Cerebellar nuclear complex (tissue), 1 donor: ENCODE data around the gene ITSN1.
"Not testable (repeated sequence)": the region's sequence is repeated elsewhere in the genome, so short reads cannot be mapped to it uniquely, and the experiment has no call there.

ENCODE experiments used
- DNase-seq, 2 experiments: peaks; one replicate each; lab custom pipeline; 2025; lab: John Stamatoyannopoulos, UW

ITSN1 gene

DNA sequence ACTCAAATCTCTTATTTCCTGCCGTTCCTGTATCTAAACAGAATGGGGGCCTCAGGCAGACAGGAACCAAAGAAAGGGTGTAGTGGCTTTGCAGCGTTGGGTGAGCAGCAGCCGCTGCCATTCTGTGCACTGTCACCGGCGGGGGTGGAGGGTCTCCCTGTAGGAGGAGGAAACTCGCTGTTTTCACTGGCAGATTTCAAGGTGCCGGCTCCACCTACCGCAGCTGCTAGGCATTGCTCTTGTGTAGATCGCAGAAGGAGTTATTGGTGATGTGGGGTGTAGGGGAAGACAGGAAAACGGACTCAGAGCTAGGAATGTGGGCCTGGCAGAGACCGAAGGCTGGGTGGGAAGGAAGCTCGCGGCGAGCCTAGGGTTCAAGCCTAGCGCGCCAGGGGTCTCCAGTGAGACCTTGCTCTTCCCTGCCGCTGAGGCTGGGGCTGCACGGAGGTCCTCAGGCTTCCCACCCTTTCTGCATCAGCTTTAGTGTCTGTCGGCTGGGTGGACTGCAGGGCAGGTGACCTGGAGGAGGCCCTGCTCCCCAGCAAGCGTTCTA lies 252.5 kb downstream of the ITSN1 start:
- no peak for DNase-seq

DNA sequence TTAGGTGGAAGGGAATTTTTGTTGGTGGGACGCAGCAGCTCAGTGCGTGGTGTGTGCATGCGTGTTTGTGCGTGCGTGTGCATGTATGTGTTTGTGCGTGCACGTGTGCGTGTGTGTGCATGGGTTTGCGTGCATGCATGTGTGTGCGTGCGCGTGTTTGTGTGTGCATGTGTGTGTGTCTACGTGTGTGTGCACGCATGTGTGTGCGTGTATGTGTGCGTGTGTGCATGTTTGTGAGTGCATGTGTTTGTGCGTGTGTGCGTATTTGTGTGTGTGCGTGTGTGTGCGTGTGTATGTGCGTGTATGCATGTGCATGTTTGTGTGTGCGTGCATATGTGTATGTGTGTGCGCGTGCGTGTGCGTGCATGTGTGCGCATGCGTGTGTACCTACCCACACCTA lies 253.1 kb downstream of the ITSN1 start:
- DNase-seq = no peak

DNA sequence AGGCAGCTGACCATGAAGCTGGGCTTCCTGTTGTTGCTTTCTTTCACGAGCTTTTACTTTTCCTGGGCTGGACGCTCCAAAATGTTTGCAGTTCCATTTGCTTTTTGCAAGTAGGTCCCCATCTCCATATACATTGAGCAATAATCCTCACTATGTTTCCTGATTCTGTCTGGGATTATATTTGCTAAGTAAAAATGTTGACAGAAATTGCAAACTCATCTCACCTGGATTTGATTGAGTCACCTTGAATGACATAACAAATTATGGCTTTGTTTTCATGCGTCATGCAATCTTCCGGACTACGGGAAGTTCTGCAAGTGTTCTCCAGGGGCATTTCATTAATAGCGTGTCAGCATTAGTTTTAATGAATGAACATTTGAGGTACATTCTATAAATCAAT lies 254.4 kb downstream of the ITSN1 start:
- no peak for DNase-seq

DNA sequence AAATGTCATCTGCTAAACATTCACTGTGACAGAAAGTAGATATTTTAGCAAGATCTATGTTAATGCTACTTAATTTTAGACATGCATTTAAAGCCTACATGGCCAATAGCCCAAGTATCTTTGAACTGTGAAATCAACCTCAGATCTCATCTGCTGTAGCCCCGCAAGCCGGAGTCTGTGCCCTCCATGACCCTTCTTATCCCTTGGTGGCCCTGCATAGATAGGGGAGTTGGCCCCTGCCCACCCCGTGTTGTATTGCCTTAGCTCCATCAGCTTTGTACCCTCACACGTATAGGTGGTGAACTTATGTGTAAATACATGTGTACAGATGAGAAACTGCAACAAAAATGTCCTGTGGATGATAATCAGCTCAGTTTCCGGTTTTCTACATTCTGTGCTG lies 254.8 kb downstream of the ITSN1 start:
- no peak for DNase-seq

DNA sequence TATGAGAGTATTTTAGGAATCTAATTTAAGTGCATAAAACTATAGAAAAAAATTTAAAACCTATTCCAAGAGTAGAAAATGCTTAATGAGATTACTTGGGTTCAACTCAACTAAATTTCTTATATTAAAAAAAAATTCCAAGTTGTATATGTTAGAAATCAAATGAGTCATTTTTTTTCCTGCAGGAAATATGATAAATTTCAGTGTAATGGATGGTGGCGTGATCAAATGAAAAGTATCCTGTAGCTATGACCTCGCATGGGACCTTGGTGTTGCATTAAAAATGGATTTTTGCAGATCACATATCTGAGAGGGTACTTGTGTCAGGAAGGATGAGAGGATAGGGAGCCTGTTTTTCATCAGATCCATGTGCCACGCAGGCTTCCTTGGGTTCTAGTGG lies 255.4 kb downstream of the ITSN1 start:
- DNase-seq = no peak

DNA sequence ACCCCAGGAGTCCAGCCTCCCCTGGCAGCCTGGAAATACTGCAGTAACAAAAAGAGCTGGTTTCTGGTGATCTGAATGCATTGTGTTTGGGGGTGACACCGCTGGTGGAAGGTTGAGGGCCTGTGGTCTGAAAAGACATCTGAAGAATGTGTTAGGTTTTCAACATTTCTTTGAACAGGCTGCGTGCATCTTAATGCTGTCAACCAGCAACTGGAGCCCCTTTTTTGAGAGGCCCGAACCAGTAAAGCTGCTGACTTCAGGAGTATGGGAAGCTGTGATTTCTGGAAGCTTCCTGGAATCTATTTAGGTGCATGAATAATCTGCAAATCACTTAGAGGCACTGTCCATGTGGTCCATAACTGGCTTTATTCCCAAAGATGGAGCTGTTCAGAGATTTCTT lies 256.3 kb downstream of the ITSN1 start:
- no peak for DNase-seq

DNA sequence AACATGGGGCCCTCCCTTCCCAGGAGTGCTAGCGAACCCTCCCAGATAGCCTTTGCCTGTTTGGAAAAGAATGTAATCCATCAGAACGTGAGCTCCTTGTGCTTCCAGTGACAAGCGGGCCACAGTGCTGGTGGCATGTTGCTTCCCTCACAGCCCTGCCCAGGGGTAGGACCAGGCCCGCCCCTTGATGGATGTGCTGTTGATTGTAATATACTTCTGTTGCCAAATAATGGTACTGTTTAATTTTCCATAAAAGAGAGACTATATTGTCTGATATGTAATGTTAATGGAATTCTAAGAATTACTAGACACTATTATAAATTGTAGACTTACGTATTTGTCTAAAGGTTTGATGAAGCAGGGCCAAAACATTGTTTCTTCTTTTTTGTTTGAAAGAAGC lies 256.9 kb downstream of the ITSN1 start:
- DNase-seq = no peak

DNA sequence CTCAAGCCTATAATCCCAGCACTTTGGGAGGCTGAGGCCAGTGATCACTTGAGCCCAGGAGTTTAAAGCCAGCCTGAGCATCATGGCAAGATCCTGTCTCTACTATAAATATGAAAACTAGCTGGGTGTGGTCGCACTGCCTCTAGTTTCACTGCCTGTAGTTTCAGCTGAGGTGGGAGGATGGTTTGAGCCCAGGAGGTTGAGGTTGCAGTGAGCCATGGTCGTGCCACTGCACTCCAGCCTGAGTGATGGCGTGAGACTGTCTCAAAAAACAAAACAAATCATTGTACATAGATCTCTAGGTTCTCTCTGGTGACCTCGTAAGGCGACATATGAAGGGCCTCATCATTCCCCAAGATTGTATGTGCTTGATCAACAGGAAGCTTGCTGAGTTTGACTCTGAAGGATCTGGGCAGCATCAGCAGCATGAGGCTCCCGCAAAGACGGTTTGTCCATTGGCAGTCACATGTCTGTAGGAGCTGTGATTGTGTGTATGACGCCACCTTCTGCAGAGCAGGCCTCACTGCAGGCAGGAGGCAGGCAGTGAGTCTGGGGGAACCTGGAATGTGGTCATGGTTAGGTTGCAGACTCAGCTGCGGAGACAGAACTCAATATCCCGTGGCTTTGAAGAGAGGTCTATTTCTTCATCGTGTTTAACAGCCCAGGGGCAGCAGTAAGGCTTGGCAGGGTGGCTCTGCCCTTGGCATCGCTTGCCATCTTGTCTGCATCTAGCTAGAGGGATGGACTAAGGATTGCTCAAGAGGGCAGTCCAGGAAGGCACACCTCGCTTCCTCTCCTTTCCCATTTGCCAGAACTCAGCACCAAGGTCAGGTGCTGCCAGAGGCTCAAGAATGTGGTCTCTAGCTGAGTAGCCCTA lies 259.3 kb downstream of the ITSN1 start:
- no peak for DNase-seq

DNA sequence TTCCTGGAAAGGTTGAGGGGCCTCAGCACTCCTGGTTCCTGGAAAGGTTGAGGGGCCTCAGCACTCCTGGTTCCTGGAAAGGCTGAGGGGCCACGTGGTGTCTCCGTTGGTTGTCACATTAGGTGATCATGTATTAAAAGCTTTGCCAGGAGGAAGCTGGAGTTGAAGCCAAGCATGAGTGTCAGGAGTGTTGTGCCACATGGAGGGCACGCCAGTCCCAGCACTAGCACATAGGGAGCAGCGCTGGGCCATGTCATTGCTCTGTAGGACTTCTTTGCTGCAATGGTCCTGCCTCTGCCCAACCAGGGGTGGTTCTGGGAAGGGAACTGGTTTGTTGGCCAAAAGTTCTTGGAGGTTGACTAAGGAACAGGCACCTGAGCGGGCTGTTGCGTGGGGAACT lies 260.0 kb downstream of the ITSN1 start:
- no peak for DNase-seq

DNA sequence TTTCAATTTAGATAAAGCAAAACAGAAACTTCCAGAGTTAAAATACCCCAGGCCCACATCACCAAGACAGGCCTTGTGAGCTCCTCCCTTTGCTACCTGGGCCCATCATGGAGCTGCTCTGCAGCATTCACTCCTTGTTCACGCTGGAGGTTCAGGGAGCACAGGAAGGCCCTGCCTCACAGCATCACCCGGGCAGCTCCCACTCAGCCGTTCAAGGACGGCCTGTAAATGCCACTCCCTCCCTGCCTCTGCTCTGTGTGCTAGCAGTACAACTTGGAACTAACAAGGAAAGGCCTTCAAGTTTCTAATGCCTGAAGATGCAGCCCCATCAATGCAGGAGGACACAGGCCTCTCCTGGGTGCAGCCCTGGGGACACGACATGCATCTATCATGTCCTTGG lies 261.7 kb downstream of the ITSN1 start:
- DNase-seq = no peak

DNA sequence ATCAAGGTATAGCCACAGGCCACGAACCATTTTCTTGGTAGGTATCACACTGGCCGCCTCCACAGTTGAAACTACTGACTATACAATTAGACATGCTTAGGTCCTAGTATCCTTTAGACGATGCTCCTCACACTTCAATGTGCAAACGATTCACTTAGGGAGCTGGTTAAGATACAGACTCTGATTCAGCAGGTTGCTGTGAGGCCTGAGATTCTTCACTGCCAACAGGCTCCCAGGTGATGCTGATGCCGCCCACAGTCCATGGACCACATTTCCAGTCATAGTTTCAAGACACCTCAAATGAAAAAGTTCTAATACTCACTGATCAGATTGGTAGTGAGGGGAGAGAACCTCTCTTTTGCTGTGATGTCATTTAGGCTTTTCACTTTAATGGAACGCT lies 266.5 kb downstream of the ITSN1 start:
- DNase-seq = no peak

DNA sequence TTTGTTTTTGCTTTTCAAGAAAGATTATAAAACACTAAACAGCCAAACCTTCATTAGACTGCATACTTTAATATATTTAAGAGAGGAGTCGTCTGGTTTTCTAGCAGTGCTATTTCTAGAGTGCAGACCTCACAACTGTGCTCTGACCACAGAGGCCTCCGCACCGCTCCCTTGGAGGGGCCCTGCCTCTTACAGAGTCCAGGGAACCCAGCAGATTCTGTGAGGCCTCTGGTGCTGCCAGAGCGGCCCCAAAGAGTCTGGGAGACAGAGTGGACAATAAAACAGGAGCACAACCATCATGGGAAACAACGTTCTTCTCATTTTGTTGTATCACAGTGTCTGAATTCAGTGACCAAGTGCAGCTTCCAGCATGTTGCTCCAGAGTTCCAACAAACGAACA lies 267.5 kb downstream of the ITSN1 start:
- DNase-seq = no peak

DNA sequence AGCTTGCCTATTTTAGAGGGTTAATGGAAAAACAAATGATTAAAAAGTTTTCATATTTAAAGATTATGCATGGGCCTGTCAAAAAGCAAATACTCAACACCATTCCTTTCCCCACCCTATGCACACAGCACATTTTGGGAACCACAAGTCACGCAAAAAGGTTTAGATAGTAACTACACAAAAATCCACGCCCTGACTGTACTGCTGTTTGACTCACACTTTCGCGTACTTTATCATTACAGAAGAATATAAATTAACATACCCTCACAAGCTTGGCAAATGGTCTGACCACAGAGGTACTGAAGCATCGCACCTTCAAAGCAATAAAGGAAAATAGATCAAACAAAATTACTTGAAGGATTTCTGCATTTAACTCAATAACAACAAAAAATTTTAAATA lies 271.9 kb downstream of the ITSN1 start:
- no peak for DNase-seq

DNA sequence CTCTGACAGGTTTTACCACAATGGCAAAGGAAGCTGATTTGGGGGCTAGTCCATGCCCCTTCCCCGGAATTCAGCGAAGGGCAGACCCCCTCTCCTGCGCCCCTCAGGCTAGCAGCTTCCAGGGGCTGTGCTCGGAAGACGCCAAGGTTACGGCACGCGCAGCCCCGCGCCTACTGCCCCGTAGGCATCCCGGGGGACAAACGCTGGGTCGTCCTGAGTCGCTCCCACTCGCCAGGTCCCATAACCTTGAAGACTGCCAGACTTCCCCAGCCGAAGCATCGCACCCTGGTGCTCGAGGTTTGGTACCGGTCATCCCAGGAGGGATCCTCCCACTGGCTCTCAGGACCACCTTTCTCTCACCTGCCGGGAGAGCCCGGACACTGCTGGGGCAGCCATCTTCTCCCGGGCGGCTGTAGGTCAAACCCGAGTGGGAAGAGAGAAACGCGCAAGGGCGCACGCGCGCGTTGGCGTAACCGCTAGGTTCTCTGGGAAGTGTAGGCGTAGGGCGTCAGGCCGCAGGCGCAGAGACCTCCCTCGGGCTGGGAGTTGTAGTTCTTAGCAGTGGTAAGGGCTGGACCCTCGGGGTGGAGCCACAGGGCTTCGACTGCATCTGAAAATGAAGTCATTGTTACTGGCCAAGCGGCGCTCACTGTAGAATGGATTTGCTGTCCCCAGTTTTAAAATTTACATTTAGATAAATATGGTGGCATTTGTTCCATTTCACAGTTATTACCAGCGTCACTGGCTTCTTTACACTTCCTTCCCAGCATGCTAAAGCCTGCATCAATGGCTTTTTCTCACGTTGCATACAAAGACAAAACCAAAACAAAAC lies 273.3 kb downstream of the ITSN1 start, which contains the start of gene ATP5PO:
TSS of gene ATP5PO (minus strand) at position 437 of the 832 bp plus-strand sequence. CDS start at position 396, 41 bp downstream.
- DNase-seq = peak; percentile 86 to 97

DNA sequence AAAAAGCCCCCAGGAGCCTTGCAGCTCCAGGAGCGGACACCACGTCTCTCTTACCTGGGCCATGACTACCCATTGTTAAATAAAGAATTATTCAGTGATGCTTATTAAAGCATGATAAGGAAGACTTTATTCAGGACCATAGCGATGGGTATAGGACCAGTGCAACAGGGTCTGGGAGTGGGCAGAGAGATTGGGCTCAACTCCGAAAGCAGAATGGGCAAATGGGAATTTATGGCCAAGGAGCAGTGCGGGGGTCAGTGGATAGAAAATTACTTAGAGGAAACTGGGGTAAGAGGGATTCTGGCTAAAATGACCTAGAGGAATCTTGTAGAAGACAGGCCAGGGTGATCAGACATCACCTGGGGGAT lies 273.9 kb downstream of the ITSN1 start:
- no peak for DNase-seq

DNA sequence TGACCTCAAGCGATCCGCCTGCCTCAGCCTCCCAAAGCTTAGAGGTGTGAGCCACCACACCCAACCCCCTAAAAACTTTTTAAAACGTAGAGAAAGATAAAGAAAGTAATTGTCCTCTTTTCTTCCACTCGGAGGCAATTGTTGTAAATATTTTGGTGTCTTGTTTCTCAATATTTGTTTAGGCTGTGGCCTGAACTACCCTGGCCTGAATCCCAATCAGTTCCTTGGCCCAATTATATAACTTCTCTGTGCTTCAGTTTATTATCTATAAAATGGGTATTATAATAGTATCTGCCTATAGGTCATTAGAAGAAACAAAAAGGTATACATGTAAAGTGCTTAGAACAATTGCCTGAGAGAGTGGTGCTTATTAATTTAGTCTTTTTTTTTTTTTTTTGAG lies 275.1 kb downstream of the ITSN1 start:
- DNase-seq = no peak

DNA sequence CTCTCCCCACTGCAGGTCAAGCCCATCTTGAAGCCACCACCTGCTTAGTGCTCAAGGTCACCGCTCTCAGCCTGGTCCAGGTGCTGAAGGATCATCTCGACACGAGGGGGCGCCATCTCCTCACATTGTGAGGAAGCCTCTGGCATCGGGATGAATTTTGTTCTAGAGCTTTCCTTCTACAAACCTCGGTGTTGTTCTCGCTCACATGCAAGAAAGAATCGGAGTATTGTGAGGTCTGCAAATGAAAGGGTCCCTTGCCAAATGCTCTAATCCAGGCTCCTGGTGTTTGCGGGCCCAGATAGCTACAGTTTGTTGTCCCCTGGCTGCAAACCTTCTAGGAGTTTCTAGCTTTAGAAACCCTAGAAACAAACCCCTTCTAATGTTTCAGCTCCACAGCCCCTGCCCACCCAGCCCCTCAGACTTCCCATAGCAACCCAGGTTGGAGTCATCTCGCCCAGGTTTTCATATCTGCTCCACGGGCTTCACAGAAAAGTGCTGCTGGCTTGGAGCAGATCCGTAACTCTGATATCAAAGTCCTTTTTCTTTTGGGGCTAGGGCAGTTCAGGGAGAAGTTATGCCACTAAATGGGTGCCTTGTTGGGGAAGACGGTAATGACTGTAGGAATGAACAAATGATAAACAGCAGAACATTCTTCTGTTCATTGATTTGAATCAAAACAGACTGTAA lies 281.9 kb downstream of the ITSN1 start:
- peak in 1 of 2 experiments; percentile 67 for DNase-seq

DNA sequence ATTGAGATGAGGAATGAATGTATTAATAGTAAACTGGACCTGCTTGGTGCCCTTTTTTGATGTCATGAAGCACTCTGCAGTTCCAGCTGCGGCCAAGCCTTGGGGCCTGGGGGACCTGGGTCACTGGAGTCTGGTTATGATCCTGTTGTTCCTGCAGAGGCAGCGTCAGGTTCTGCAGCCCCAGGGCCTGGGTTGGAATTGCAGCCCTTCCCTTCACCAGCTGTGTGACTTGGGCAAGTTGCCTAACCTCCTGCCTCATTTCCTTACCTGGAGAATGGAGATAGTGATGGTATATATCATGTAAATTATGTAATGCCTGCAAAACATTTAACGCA lies 282.4 kb downstream of the ITSN1 start:
- no peak for DNase-seq

DNA sequence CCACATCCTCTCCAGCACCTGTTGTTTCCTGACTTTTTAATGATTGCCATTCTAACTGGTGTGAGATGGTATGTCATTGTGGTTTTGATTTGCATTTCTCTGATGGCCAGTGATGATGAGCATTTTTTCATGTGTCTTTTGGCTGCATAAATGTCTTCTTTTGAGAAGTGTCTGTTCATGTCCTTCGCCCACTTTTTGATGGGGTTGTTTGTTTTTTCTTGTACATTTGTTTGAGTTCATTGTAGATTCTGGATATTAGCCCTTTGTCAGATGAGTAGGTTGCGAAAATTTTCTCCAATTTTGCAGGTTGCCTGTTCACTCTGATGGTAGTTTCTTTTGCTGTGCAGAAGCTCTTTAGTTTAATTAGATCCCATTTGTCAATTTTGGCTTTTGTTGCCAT lies 283.9 kb downstream of the ITSN1 start:
- DNase-seq = not testable (repeated sequence)

DNA sequence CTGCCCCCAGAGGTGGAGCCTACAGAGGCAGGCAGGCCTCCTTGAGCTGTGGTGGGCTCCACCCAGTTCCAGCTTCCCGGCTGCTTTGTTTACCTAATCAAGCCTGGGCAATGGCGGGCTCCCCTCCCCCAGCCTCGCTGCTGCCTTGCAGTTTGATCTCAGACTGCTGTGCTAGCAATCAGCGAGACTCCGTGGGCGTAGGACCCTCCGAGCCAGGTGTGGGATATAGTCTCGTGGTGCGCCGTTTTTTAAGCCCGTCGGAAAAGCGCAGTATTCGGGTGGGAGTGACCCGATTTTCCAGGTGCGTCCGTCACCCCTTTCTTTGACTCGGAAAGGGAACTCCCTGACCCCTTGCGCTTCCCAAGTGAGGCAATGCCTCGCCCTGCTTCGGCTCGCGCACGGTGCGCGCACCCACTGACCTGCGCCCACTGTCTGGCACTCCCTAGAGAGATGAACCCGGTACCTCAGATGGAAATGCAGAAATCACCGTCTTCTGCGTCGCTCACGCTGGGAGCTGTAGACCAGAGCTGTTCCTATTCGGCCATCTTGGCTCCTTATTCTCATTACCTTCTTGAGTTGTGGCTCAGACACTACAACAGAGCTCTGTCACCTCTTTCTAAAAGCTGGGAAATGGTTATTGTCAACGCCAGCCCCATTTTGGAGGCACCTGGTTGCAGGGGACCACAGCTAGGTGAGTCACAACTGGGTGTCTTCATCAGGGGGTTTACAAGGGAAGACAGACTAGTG lies 288.9 kb downstream of the ITSN1 start:
- not testable (repeated sequence) for DNase-seq

DNA sequence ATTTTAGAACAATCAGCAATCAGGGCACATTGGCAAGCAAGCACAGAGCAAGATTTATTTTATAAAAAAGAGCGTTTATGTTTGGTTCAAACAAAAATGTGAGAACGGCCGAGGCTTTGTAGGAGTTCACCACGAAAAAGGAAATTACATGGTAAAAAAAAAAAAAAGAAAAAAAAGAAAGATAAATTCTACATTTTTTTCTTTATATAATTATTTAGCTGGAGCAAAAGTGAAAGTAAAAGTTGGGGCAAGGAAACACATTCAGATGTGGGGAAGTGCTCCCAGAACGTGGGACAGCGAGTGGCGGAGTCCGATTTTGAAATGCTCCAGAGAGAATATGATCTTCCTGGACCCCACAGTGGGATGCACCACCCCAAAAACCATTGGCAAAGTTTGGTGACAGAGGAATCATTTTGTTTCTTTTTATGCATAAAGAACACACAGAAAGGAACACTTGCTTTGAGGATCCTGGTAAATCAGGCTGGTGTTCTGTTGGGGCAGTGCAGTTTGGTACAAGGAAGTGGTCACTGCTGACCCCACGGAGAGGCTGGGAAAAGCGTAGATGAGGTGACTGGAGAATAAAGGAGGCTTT lies 289.6 kb downstream of the ITSN1 start:
- no peak for DNase-seq
